GM12873 (cell line): Measurements from ENCODE around the gene DRC1.

Experiments used
- CTCF ChIP-seq: IDR thresholded peaks from 2 replicates; pipeline ENCODE4 v1.5.1; 2012; ENCODE audit warnings: low read depth, mild to moderate bottlenecking, moderate library complexity, low read length, control low read depth; ENCODE audit not compliant: insufficient read depth; ENCODE audit errors: missing control alignments

The DRC1 gene

GRCh38 chr2:26459991-26460612, 58.4 kb downstream of the DRC1 start:
- no peak for TF ChIP-seq CTCF

GRCh38 chr2:26460613-26461031, 58.9 kb downstream of the DRC1 start:
- no peak for TF ChIP-seq CTCF

- no peak for TF ChIP-seq CTCF
These were observed 59.9 kb downstream of the DRC1 start for GRCh38 chr2:26461601-26462023.

GRCh38 chr2:26462100-26462499, 60.4 kb downstream of the DRC1 start:
- TF ChIP-seq CTCF, result no peak

- TF ChIP-seq CTCF, result peak; percentile 62
These were observed 61.0 kb downstream of the DRC1 start for GRCh38 chr2:26462511-26463243.

- TF ChIP-seq CTCF, result no peak
These were observed 61.8 kb downstream of the DRC1 start for GRCh38 chr2:26463244-26464192.
